GM23338 (cell line): ENCODE data around the gene RUNDC3A. TPM values are rescaled to one million over a fixed set of nuclear protein-coding genes. Genes with fewer than 3 reads are reported as not detected.

Source experiments
- ATAC-seq: fragments of 200-7000 bp; cut with Tn5 transposase; 3 replicates; pipeline ENCODE4 v1.9.1; 2020
- DNase-seq: peaks from one replicate; pipeline ENCODE4 v3.0.0-alpha.2; 2015; ENCODE audit warnings: low spot score
- H2AFZ ChIP-seq: fragments of 200-600 bp; sonication (generic); 2 replicates; pipeline ENCODE4 v1.8.0; 2016; ENCODE audit warnings: antibody characterized with exemption, mild to moderate bottlenecking, moderate library complexity
- H3F3A ChIP-seq: fragments of 200-600 bp; sonication (generic); replicated peaks from 2 replicates; pipeline ENCODE4 v1.8.0; 2017; ENCODE audit warnings: antibody characterized with exemption, mixed run types, low read depth
- H3K27ac ChIP-seq: fragments of 200-600 bp; sonication (generic); 2 replicates; pipeline ENCODE4 v1.6.1; 2016; ENCODE audit warnings: low read depth
- H3K27me3 ChIP-seq: fragments of 200-600 bp; sonication (generic); 2 replicates; pipeline ENCODE4 v1.8.0; 2016; ENCODE audit warnings: mild to moderate bottlenecking, mixed run types, moderate library complexity; ENCODE audit not compliant: insufficient read depth
- H3K36me3 ChIP-seq: fragments of 200-600 bp; sonication (generic); 2 replicates; pipeline ENCODE4 v1.8.0; 2016; ENCODE audit warnings: mild to moderate bottlenecking; ENCODE audit not compliant: insufficient read depth
- H3K4me1 ChIP-seq: fragments of 200-600 bp; sonication (generic); 2 replicates; pipeline ENCODE4 v1.8.0; 2016; ENCODE audit warnings: mild to moderate bottlenecking, moderate library complexity; ENCODE audit not compliant: insufficient read depth
- H3K4me2 ChIP-seq: fragments of 200-600 bp; sonication (generic); 2 replicates; pipeline ENCODE4 v1.7.1; 2017; ENCODE audit warnings: mixed run types
- H3K4me3 ChIP-seq: fragments of 200-600 bp; sonication (generic); 2 replicates; pipeline ENCODE4 v1.6.1; 2016; ENCODE audit warnings: mixed run types
- H3K79me2 ChIP-seq: fragments of 200-600 bp; sonication (generic); replicated peaks from 2 replicates; pipeline ENCODE4 v1.8.0; 2017; ENCODE audit warnings: mild to moderate bottlenecking; ENCODE audit not compliant: insufficient read depth
- H3K9me2 ChIP-seq: fragments of 200-600 bp; sonication (generic); 2 replicates; pipeline ENCODE4 v1.8.0; 2017; ENCODE audit not compliant: insufficient read depth
- H4K20me1 ChIP-seq: fragments of 200-600 bp; sonication (generic); replicated peaks from 2 replicates; pipeline ENCODE4 v1.8.0; 2017; ENCODE audit warnings: mild to moderate bottlenecking; ENCODE audit not compliant: insufficient read depth
- H3K27ac Mint-ChIP-seq: 2 replicates; pipeline ENCODE4 v1.8.0; 2020; ENCODE audit warnings: inconsistent platforms, mild to moderate bottlenecking, moderate library complexity, mixed read lengths
- H3K27me3 Mint-ChIP-seq: 3 replicates; pipeline ENCODE4 v1.8.0; 2022; ENCODE audit warnings: low read depth, mild to moderate bottlenecking, moderate library complexity, mixed read lengths, inconsistent platforms; ENCODE audit not compliant: insufficient read depth, poor library complexity
- H3K36me3 Mint-ChIP-seq: 3 replicates; pipeline ENCODE4 v1.8.0; 2021; ENCODE audit warnings: low read depth, mild to moderate bottlenecking, inconsistent platforms, moderate library complexity, mixed read lengths
- H3K4me1 Mint-ChIP-seq: 3 replicates; pipeline ENCODE4 v1.8.0; 2020; ENCODE audit warnings: mild to moderate bottlenecking, inconsistent platforms, mixed read lengths
- H3K4me3 Mint-ChIP-seq: 3 replicates; pipeline ENCODE4 v1.8.0; 2021; ENCODE audit warnings: moderate library complexity, mild to moderate bottlenecking, inconsistent platforms, mixed read lengths
- H3K9me3 Mint-ChIP-seq: 3 replicates; pipeline ENCODE4 v1.8.0; 2020; ENCODE audit warnings: moderate library complexity, mild to moderate bottlenecking, inconsistent platforms, mixed read lengths
- CTCF ChIP-seq, 2 experiments: fragments of 200-600 bp in 1 of 2; sonication (generic) in 1 of 2; conservative IDR thresholded peaks; 2 replicates each; pipeline versions ENCODE4 v1.5.1 to v1.6.1; 2016 to 2017; ENCODE audit warnings: antibody characterized with exemption in 2 of 2, low read depth in 2 of 2, mild to moderate bottlenecking in 2 of 2, moderate library complexity in 1 of 2
- JUNB ChIP-seq: IDR thresholded peaks from one replicate; pipeline ENCODE4 v1.6.1; 2016; ENCODE audit warnings: antibody characterized with exemption; ENCODE audit not compliant: unreplicated experiment
- REST ChIP-seq: IDR thresholded peaks from one replicate; pipeline ENCODE4 v1.6.1; 2018; ENCODE audit warnings: antibody characterized with exemption; ENCODE audit not compliant: unreplicated experiment
- STAT1 ChIP-seq: IDR thresholded peaks from one replicate; pipeline ENCODE4 v1.6.1; 2016; ENCODE audit warnings: antibody characterized with exemption; ENCODE audit not compliant: unreplicated experiment
- ZNF114 ChIP-seq: fragments of 250-450 bp; sonication (Bioruptor Pico); IDR thresholded peaks from 2 replicates; pipeline ENCODE4 v1.5.0; 2020; ENCODE audit warnings: mild to moderate bottlenecking, moderate library complexity
- ZNF331 ChIP-seq: fragments of 250-450 bp; sonication (Bioruptor Pico); IDR thresholded peaks from 2 replicates; pipeline ENCODE4 v1.5.0; 2020; ENCODE audit warnings: low read depth, mild to moderate bottlenecking, moderate library complexity
- ZNF462 ChIP-seq: fragments of 250-450 bp; sonication (Bioruptor Pico); IDR thresholded peaks from 2 replicates; pipeline ENCODE4 v1.5.0; 2020; ENCODE audit warnings: mild to moderate bottlenecking, moderate library complexity
- polyA plus RNA-seq: library from polyadenylated mRNA; unstranded; fragments of >200 nt; fragmentation: Nextera tagmentation; extraction: Ambion mirVana; gene quantifications from 2 replicates; pipeline ENCODE4 v1.2.1, GENCODE V29; 2016
- total RNA-seq: library from RNA; depleted of rRNA; stranded (reverse); fragments of >200 nt; shearing (Covaris generic); gene quantifications from 2 replicates; pipeline ENCODE4 v1.2.3, GENCODE V29; 2014

Gene RUNDC3A
- total and polyA plus RNA-seq, 2 experiments from 2014 or later: 3.7 to 5.5 TPM

GRCh38 chr17:44321246-44322120, 13.1 kb downstream of the RUNDC3A start (continued):
- no peak for TF ChIP-seq STAT1
- TF ChIP-seq CTCF (conservative IDR thresholded peaks at IDR 0.05; ENCODE audit: low read depth in 2 of 2): no peak
- TF ChIP-seq REST: no peak

- Histone ChIP-seq H3F3A (peaks cover 8% of the 10 kb centered on the region; the same call in 1 of the 2 replicates), H4K20me1 (no peaks in the 10 kb centered on the region), H3K36me3 (0 out of 2 replicates have a peak, but pooled peaks cover 4% of the 10 kb centered on the region), H3K4me2 (no peak overlapping the region), H2AFZ (no peak overlapping the region), H3K4me3 (no peak overlapping the region), H3K27me3 (peaks cover 17% of the 10 kb centered on the region), H3K9me2 (no peaks in the 10 kb centered on the region), H3K79me2 (peaks cover 9% of the 10 kb centered on the region), H3K27ac (no peak overlapping the region), H3K4me1 (no peaks in the 10 kb centered on the region; the same call in 1 of the 2 replicates)
- Mint-ChIP-seq H3K27me3 (peaks cover 34% of the 10 kb centered on the region), H3K36me3 (peaks cover 35% of the 10 kb centered on the region), H3K4me1 (peaks cover 16% of the 10 kb centered on the region), H3K4me3 (no peak overlapping the region; the same call in 2 of the 3 replicates), H3K9me3 (no peaks in the 10 kb centered on the region), H3K27ac (no peak overlapping the region)
- ATAC-seq (no peak), DNase-seq (no peak)
- no peak for TF ChIP-seq JUNB
- TF ChIP-seq ZNF331 (CRISPR knock-in tag): no peak
- no peak for TF ChIP-seq ZNF462
- TF ChIP-seq ZNF114: no peak
- TF ChIP-seq REST: no peak
These were observed 14.0 kb downstream of the RUNDC3A start for GRCh38 chr17:44322236-44322895.
